Central memory CD8-positive, alpha-beta T cell (primary cell): ENCODE results near the gene OR5M3.

Experiments used
- ATAC-seq: fragments of 150-1000 bp; cut with Tn5 transposase; replicated peaks from 2 replicates; pipeline ENCODE4 v1.10.0; 2022; ENCODE audit warnings: mild to moderate bottlenecking, moderate FRiP score, moderate number of reproducible peaks; ENCODE audit not compliant: poor library complexity, severe bottlenecking; ENCODE audit errors: extremely low read depth
- DNase-seq, 2 donors: peaks; one replicate each; pipeline ENCODE4 v3.0.0; 2021; ENCODE audit warnings: low spot score in 2 of 2
- H3K27ac Mint-ChIP-seq: one replicate; pipeline ENCODE4 v1.8.0; 2022; ENCODE audit warnings: low read depth, mild to moderate bottlenecking, moderate library complexity, mixed read lengths
- H3K27me3 Mint-ChIP-seq: one replicate; pipeline ENCODE4 v1.8.0; 2022; ENCODE audit warnings: mixed read lengths
- H3K36me3 Mint-ChIP-seq: one replicate; pipeline ENCODE4 v1.8.0; 2022; ENCODE audit warnings: mild to moderate bottlenecking, moderate library complexity, mixed read lengths; ENCODE audit not compliant: insufficient read depth
- H3K4me1 Mint-ChIP-seq: one replicate; pipeline ENCODE4 v1.8.0; 2022; ENCODE audit warnings: mixed read lengths
- H3K4me3 Mint-ChIP-seq: one replicate; pipeline ENCODE4 v1.8.0; 2022; ENCODE audit warnings: mild to moderate bottlenecking, moderate library complexity, mixed read lengths
- H3K9me3 Mint-ChIP-seq: one replicate; pipeline ENCODE4 v1.8.0; 2022; ENCODE audit warnings: mixed read lengths

Gene OR5M3

DNA sequence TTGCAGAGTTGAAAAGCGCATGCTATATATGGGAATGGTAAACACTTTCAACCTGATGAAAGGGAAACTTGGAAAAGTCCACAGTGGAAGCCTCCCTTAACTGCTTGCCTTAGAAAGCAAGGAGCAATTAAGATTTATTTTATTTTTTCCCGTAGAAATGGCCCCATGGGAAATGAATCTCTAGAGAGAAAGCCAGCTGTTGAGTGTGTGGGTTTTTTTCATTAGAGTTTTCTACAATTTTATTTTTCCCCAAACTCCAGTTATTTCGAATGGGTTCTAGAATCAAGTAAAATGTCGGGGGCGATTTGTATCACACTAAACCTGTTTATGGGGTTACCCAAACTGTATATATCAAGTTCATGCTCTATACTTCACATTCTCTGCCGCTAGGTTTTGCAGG lies at the start of gene OR5M3:
Gene OR5M3 (minus strand): TSS at position 101 of the 400 bp plus-strand sequence. CDS start 2,855 bp downstream, outside the sequence.
- H3K4me1 Mint-ChIP-seq = no peaks in the 10 kb centered on the region
- H3K4me3 Mint-ChIP-seq = no peak within 1 kb of the TSS
- H3K9me3 Mint-ChIP-seq = peaks cover 11% of the 10 kb centered on the region
- H3K27ac Mint-ChIP-seq = no peak within 1 kb of the TSS
- no peaks in the 10 kb centered on the region for H3K27me3 Mint-ChIP-seq
- no peaks in the 10 kb centered on the region for H3K36me3 Mint-ChIP-seq
- DNase-seq (no peak), ATAC-seq (no peak)

DNA sequence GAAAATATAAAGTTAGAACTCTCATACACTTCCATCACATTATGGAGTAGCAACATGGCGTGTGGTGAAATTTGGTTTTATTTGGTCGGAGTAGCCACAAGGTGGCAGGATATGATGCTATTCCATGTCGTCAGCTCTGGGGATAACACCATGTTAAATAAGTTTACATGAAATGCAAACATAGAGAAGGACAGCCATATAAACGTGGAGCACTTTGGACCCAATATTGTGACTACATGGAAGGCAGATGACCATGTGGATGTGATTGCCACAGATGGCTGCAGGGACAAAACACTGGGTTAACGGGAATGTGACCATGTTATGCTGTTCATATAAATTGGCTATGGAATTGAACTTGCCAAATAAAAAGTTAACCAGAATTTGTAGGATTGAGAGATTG lies 48.9 kb upstream of the OR5M3 start:
- ATAC-seq (no peak), DNase-seq (no peak)
- Mint-ChIP-seq H3K9me3 (peaks cover 31% of the 10 kb centered on the region), H3K27ac (no peak overlapping the region), H3K4me3 (no peak overlapping the region), H3K4me1 (no peaks in the 10 kb centered on the region), H3K36me3 (no peaks in the 10 kb centered on the region), H3K27me3 (no peaks in the 10 kb centered on the region)

DNA sequence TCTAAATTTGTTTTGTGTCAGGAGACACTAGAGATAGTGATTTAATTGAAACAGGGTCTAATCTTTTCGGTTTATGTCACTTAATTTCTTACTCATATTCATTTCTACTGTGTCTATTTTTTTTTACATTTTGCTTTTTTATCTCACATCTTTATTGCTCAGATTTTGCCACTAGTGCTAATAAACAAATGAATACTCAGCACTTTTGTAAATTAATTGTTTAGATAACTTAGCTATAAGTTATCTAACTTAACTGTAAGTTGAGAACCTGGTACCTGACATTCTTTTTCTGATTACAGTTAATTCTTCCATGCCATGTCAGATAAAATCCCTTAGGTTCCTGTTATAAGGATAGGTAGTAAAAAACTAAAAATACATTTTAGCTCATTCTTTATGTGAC lies 40.1 kb upstream of the OR5M3 start:
- Mint-ChIP-seq H3K9me3 (peaks cover 35% of the 10 kb centered on the region), H3K27me3 (no peaks in the 10 kb centered on the region), H3K36me3 (no peaks in the 10 kb centered on the region), H3K4me3 (no peak overlapping the region), H3K4me1 (no peaks in the 10 kb centered on the region), H3K27ac (no peak overlapping the region)
- DNase-seq (no peak), ATAC-seq (no peak)

- no peak for DNase-seq
- no peak overlapping the region for H3K27ac Mint-ChIP-seq
- no peaks in the 10 kb centered on the region for H3K36me3 Mint-ChIP-seq
- H3K27me3 Mint-ChIP-seq = no peaks in the 10 kb centered on the region
- no peaks in the 10 kb centered on the region for H3K4me1 Mint-ChIP-seq
- no peak for ATAC-seq
- no peak overlapping the region for H3K4me3 Mint-ChIP-seq
- H3K9me3 Mint-ChIP-seq = peaks cover 30% of the 10 kb centered on the region
Measured at GRCh38 chr11:56509439-56509838, 36.3 kb upstream of the OR5M3 start.

GRCh38 chr11:56497010-56497409 lies 23.9 kb upstream of the OR5M3 start:
- Mint-ChIP-seq H3K36me3 (no peaks in the 10 kb centered on the region), H3K9me3 (peaks cover 20% of the 10 kb centered on the region)

GRCh38 chr11:56495117-56495516 lies 22.0 kb upstream of the OR5M3 start:
- H3K9me3 Mint-ChIP-seq = peaks cover 19% of the 10 kb centered on the region
- no peaks in the 10 kb centered on the region for H3K27me3 Mint-ChIP-seq
- H3K27ac Mint-ChIP-seq = no peak overlapping the region
- no peak overlapping the region for H3K4me3 Mint-ChIP-seq
- no peak for ATAC-seq
- no peaks in the 10 kb centered on the region for H3K4me1 Mint-ChIP-seq
- DNase-seq = no peak
- peaks cover 2% of the 10 kb centered on the region for H3K36me3 Mint-ChIP-seq

More at GRCh38 chr11:56497010-56497409, 23.9 kb upstream of the OR5M3 start:
- no peaks in the 10 kb centered on the region for H3K27me3 Mint-ChIP-seq
- no peaks in the 10 kb centered on the region for H3K4me1 Mint-ChIP-seq
- H3K4me3 Mint-ChIP-seq = no peak overlapping the region
- DNase-seq (no peak), ATAC-seq (no peak)
- no peak overlapping the region for H3K27ac Mint-ChIP-seq

GRCh38 chr11:56491270-56491669 lies 18.1 kb upstream of the OR5M3 start, which contains the start of gene OR5M8:
Gene OR5M8, minus strand, starts transcription at chr11:56491370. Its CDS starts 0 bp downstream, at chr11:56491370.
- Mint-ChIP-seq H3K4me3 (no peak within 1 kb of the TSS), H3K9me3 (peaks cover 14% of the 10 kb centered on the region), H3K36me3 (peaks cover 2% of the 10 kb centered on the region), H3K27me3 (no peaks in the 10 kb centered on the region), H3K27ac (no peak within 1 kb of the TSS), H3K4me1 (no peaks in the 10 kb centered on the region)
- ATAC-seq = no peak
- DNase-seq = no peak

DNA sequence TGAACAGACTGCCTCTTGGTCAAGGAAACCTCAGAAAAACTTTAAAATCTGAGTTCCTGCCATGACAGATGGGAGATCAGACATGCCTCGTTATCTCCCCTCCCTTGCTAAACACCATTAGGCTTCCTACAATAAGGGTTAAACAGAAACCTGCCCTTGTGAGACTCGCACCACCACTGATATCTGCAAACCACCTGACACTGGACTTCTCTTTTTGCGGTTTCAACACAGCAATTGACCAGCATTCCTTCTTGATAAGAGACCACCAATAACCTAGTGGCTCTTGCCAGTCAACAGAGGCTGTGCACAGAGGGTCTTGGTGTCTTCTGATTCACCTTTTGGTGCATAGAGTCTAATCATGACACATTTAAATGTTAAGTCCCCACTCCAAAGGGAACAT lies 13.6 kb upstream of the OR5M3 start:
- H3K4me3 Mint-ChIP-seq = no peak overlapping the region
- ATAC-seq = no peak

DNA sequence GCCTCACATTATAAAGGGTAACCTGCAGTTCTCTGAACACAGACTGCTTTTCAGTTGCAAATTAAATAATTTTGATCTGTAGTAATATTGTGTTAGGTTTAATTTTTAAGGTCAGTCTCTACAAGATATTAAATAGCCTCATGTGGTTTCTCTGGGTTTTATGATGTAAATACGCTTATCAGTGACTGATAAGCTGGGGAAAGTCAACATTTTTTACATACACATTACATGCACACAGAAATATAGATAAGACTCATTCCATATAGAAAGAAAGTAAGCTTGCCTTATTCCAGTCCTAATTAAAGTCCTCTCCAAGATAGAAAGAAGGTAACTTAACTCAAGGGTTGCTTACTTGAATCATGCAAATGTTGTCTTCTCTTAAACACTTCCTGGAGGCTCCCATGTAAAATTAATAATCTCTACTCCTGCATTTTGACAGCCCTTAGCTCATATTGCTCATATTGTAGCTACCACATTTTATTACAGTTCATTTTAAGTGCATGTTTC lies 1.6 kb upstream of the OR5M3 start:
- H3K4me3 Mint-ChIP-seq = no peak overlapping the region
- peaks cover 18% of the 10 kb centered on the region for H3K9me3 Mint-ChIP-seq
- H3K27me3 Mint-ChIP-seq = no peaks in the 10 kb centered on the region
- ATAC-seq = no peak
- no peak for DNase-seq
- no peaks in the 10 kb centered on the region for H3K4me1 Mint-ChIP-seq
- no peak overlapping the region for H3K27ac Mint-ChIP-seq
- H3K36me3 Mint-ChIP-seq = no peaks in the 10 kb centered on the region

More for the DNA sequence above, 13.6 kb upstream of the OR5M3 start:
- Mint-ChIP-seq H3K9me3 (peaks cover 12% of the 10 kb centered on the region), H3K36me3 (peaks cover 2% of the 10 kb centered on the region), H3K4me1 (no peaks in the 10 kb centered on the region), H3K27me3 (no peaks in the 10 kb centered on the region), H3K27ac (no peak overlapping the region)
- no peak for DNase-seq

GRCh38 chr11:56457076-56457475 lies 16.1 kb downstream of the OR5M3 start:
- ATAC-seq (no peak), DNase-seq (no peak)
- H3K9me3 Mint-ChIP-seq = peaks cover 5% of the 10 kb centered on the region
- no peak overlapping the region for H3K4me3 Mint-ChIP-seq
- H3K27me3 Mint-ChIP-seq = no peaks in the 10 kb centered on the region
- H3K27ac Mint-ChIP-seq = no peak overlapping the region
- H3K4me1 Mint-ChIP-seq = no peaks in the 10 kb centered on the region
- no peaks in the 10 kb centered on the region for H3K36me3 Mint-ChIP-seq

GRCh38 chr11:56453521-56453920 lies 19.6 kb downstream of the OR5M3 start:
- no peaks in the 10 kb centered on the region for H3K36me3 Mint-ChIP-seq
- no peaks in the 10 kb centered on the region for H3K27me3 Mint-ChIP-seq
- peaks cover 5% of the 10 kb centered on the region for H3K9me3 Mint-ChIP-seq
- ATAC-seq (no peak), DNase-seq (no peak)
- no peak overlapping the region for H3K27ac Mint-ChIP-seq
- H3K4me1 Mint-ChIP-seq = no peaks in the 10 kb centered on the region
- H3K4me3 Mint-ChIP-seq = no peak overlapping the region
